HG03354 (cell line): ENCODE measurements around the gene ZBTB42.

ENCODE experiments used
- ATAC-seq: cut with Tn5 transposase; IDR thresholded peaks from one replicate; pipeline ENCODE4 v1.9.1; 2021; ENCODE audit warnings: mild to moderate bottlenecking; ENCODE audit not compliant: unreplicated experiment, poor library complexity, severe bottlenecking

Gene ZBTB42

GRCh38 chr14:104781271-104782077 is 19.4 kb upstream of the ZBTB42 start:
- ATAC-seq: no peak

DNA sequence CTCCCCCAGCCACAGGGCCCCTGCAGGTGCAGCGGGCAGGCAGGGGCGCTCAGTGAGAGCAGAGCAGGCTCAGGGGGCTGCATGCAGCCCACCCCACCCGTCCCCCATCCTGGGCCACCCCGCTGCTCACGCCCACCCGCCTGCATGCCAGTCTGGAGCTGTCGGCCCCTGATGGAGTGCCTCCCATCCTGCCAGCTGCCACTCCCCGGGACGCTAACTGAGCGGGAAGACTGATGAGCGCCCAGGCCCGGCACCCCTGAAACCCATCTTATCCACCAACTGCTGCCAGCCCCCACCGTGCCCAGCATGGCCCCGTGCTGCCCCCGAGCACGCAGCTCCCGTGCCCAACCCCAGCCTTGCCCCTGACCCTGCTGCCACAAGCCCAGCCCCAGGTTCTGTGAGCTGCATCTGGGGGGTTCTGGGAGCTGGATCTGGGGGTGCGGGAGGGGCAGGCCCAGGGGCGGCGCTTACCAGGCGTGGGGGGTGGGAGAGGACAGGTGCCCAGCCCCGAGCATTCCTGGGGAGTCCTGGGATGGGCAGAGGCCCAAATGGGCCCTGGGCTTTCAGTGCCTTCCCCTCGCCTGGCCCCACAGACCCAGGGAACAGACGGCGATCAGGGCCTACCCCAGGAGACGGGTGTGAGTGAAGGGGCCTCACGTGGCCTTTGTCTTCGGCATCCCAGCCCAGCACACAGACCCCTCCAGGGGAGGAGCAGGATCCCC is 18.7 kb upstream of the ZBTB42 start:
- ATAC-seq: no peak

DNA sequence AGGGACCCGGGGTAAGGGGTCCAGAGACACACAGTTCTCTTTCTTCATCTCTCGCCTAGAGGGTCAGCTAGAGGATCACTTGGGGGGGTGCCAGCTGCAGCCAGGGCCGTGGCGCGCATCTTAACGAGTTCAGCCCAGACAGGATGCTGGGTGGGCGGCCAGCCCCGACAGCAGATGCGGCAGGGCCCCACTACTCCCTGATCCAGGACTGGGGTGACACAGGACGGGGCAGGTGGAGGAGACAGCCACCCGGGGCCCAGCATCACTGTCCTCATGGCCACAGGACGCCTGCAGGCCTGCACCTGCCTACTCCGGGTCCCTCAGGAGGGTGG is 18.1 kb upstream of the ZBTB42 start:
- ATAC-seq: no peak

GRCh38 chr14:104783484-104784217 is 17.2 kb upstream of the ZBTB42 start:
- ATAC-seq: no peak

GRCh38 chr14:104784218-104784568 is 16.7 kb upstream of the ZBTB42 start:
- ATAC-seq: no peak

DNA sequence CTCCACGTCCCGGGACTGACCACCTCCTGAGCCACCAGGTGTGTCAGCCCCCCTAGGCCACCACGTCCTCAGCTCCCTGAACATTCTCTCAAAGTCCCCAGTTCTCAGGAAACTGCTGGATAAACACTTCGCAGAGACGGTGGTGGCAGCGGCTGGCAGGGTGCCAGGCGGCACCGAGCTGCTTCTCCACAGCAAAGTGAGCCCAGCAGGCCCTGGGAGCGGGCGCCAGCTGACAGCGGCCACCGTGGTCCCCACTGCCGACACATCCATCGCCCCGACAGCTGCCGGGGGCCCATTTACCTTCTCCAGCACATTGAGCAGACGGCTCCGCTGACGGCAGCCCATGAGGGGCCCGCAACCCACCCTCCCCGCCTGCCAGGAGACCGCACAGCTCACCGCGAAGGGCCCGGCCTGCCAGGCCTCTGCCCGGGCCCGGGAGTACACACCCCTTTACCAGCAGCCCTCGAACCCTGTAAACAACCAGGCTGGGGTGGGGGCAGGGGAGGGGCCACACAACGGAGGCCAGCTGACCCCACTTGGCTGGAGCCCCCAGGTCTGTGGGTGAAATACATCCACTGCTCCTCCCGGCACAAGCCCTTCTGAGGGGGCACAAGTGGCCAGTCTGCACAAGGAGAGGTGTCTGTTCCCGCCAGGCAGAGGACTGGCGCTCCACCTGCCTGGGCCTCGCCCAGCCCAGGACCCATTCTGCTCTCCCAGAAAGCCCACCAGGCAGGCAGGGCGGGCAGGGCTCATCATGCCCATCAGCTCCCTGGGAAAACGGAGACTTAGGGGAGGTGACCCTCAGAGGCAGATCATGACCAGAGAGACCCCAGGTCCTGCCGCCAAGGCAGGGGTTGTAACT is 15.8 kb upstream of the ZBTB42 start:
- no peak for ATAC-seq

DNA sequence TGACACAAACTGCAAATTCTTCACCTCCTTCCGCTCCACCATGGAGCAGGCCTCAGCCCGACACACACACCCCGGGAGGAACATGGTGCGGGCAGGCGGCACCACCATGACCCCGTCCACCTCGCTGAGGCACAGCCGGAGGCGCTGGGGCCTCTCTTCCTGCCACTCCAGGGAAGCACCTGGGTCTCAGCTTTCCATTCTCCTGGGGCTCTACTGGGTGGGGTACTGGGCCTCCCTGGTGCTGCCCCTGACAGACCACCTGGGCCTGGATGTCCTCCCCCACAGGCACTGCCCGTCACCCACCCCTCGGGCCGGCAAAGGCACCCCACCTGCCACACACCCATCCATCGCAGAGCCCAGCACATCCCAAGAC is 15.2 kb upstream of the ZBTB42 start:
- ATAC-seq: no peak

GRCh38 chr14:104786091-104786586 is 14.8 kb upstream of the ZBTB42 start:
- ATAC-seq: no peak

DNA sequence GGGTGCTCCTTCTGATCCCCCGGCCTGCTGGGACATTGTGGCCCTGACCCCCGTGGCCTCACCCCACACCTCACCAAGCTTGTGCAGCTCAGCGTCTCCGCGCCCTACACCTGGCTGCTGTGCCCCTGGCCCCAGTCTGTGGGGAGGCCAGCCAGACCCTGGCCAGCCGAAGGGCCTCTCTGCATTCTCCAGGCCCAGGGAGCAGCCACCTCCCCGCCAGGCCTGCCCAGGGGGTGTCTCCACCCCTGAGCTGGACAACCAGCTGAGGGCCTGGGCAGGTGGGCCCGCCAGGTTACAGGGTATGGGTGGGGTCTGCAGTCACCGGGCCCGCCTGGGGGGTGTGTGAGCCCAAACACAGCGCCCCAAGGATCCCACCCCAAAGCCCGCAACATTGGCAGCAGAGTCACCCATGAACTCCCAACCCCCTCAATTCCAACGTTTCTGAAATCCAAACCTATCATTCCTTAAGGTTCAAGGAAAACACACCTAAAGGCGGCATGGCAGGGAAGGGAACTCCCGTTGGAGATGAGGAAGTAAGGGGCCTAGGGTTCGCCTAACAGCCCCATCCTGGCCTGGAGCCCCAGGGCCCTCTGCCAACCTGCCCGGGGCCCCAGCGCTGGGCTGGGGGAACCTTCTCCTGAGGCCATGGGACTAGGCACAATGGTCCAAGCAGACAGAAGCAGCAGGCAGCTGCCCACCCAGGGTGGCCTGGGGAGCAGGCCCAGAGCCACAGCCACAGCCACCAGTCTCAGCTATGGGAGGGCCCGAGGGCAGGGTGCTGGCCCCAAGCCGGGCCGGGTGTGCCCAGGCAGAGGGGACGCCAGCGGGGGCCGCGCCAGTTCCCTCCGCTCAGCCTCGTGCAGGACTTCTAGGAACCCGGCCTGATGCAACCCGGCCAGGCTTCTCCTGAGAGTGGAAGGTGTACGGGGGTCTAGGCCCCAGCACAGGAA is 13.9 kb upstream of the ZBTB42 start:
- ATAC-seq: no peak

DNA sequence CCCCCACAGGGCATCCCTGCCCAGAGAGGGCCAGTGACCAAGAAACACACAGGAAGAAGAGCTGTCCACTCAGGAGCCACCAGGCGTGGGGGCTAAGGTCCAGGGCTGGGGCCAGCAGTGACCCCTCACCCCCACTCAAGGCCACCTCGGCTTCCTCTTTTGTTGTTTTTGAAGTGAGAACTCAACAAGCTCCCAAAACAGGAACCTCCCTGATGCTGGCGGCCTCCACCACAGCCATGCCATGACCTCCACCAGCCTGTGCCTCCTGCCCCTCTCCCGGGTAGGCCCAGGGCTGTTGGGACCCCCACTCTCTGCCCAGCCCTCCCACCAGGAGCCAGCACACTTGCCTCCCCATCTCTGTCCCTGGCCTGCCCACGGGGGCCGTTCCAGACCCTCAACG is 13.2 kb upstream of the ZBTB42 start:
- no peak for ATAC-seq

DNA sequence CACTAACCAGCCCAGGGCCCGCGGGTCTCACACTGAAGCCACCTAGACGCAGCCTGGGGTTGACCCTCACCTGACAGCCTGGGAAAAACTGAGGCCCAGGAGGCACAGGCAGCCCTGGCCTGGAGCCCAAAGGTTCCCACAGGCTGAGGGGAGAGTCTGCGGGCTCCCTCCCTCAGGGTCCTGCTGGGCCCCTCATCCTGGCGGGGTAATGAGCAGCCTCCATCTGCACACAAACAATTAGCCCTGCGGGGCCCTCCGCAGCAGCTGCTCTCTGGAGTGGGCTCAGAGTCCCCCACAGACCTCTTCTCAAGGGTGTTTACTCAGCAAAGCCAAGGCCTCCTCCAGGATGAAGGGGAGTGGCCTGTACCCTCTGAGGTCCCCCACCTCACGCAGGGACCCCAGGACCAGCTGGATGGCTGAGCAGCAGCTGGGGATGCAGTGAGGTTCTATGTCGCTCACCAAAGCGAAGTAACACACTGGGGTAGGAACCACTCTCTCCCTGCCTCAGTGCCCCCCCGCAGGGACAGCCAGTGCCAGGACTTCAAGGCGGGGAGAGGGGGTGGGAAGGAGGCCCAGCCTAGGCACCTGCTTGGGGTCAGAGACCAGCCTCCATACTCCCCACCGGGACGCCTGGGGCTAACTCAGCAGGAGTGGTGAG is 12.6 kb upstream of the ZBTB42 start:
- ATAC-seq: no peak

GRCh38 chr14:104788873-104789663 is 11.8 kb upstream of the ZBTB42 start:
- ATAC-seq: no peak

DNA sequence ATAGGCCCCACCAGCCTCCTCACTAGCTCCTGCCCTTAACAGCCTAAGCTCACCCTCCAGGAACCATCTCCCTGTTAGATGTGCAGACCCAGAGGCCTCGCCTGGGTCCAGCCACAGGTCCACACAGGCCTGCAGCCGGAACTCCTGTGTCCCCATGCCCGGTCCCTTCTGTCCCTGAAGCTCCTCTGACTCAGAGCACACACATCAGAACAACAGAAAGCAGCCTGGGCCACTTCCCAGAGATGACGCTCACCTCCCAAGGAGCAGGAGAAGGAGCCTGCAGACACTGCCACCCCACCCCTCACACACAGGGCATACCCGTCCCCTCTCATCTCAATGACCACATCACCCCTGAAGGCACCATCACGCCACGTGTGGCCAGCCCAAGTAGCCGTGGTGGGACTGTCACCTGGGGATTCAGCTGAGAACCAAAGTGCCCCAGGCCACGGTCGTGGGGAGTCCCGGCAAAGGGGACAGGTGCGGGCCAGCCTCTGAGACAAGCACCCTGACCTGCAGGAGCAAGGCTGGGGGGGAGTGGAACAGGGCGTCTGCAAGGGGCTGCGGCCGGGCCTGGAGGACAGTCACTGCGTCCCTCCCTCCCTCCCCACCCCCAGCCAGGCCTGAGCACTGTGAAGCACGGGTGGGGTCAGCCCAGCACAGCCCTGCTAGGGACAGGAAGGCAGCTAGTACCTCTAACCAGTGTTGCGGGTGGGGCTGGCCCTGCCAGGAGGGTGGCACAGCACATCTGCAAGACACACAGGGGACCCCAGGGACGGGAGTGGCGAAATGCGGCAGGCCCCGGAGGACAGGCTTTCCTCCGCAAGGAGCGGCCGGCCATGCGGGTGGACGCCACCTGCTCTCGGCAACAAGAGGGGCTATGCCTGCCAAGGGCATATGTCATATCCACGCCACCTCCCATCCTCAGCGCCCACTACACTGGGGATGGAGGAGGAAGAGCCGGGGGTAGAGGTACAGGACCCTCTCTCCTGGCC is 10.9 kb upstream of the ZBTB42 start:
- no peak for ATAC-seq

DNA sequence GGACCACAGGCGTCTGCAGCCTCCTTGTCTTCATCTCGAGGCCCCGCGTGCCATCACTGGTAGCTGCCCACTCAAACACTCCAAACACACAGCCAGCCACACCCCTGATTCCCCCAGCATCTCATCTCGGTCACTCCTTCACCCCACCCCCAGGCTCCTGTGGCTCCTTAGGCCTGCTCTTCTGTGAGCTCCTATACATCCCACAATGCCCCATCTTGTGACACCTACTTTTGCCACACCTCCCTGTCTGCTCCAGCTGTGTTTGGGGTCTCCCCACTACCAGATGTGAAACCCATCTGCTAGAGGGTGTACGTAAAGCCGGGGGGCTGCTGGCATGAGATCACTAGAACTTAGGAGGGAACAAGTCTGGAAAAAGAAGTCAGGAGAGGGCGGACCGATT is 9.5 kb upstream of the ZBTB42 start:
- ATAC-seq: no peak

- no peak for ATAC-seq
Measured at GRCh38 chr14:104792101-104792884, 8.6 kb upstream of the ZBTB42 start.
